Smooth muscle cell (in vitro differentiated cells): ENCODE results near the gene GRHL1. TPM values are rescaled to one million over a fixed set of nuclear protein-coding genes. Genes with fewer than 3 reads are reported as not detected.

ENCODE experiments used
- DNase-seq: peaks from one replicate; lab custom pipeline; 2025; ENCODE audit not compliant: unreplicated experiment; lab: John Stamatoyannopoulos, UW
- H2AFZ ChIP-seq: fragments of 200-600 bp; sonication (generic); 2 replicates; pipeline ENCODE4 v1.6.0; 2016; ENCODE audit warnings: antibody characterized with exemption, low read depth, mild to moderate bottlenecking
- H3F3A ChIP-seq: fragments of 200-600 bp; sonication (generic); 2 replicates; pipeline ENCODE4 v1.6.0; 2017; ENCODE audit warnings: antibody characterized with exemption, low read depth
- H3K27ac ChIP-seq: fragments of 200-600 bp; sonication (generic); 2 replicates; pipeline ENCODE4 v1.5.1; 2016; ENCODE audit warnings: low read depth, mild to moderate bottlenecking
- H3K27me3 ChIP-seq: fragments of 200-600 bp; sonication (generic); 2 replicates; pipeline ENCODE4 v1.6.1; 2016; ENCODE audit warnings: low read depth, mild to moderate bottlenecking
- H3K36me3 ChIP-seq: fragments of 200-600 bp; sonication (generic); 2 replicates; pipeline ENCODE4 v1.5.1; 2016; ENCODE audit warnings: low read depth
- H3K4me1 ChIP-seq: fragments of 200-600 bp; sonication (generic); 2 replicates; pipeline ENCODE4 v1.5.1; 2016; ENCODE audit warnings: low read depth
- H3K4me2 ChIP-seq: fragments of 200-600 bp; sonication (generic); 2 replicates; pipeline ENCODE4 v1.6.0; 2016; ENCODE audit warnings: mild to moderate bottlenecking
- H3K4me3 ChIP-seq: fragments of 200-600 bp; sonication (generic); 2 replicates; pipeline ENCODE4 v1.5.1; 2016; ENCODE audit warnings: mild to moderate bottlenecking
- H3K79me2 ChIP-seq: fragments of 200-600 bp; sonication (generic); 2 replicates; pipeline ENCODE4 v1.6.0; 2016; ENCODE audit warnings: low read depth, mild to moderate bottlenecking
- H3K9ac ChIP-seq: fragments of 200-600 bp; sonication (generic); 2 replicates; pipeline ENCODE4 v1.6.0; 2016; ENCODE audit warnings: low read depth
- H3K9me3 ChIP-seq: fragments of 200-600 bp; sonication (generic); replicated peaks from 2 replicates; pipeline ENCODE4 v1.5.1; 2016; ENCODE audit warnings: low read depth
- H4K20me1 ChIP-seq: fragments of 200-600 bp; sonication (generic); 2 replicates; pipeline ENCODE4 v1.6.0; 2016; ENCODE audit warnings: low read depth
- CTCF ChIP-seq: fragments of 200-600 bp; sonication (generic); IDR thresholded peaks from 2 replicates; pipeline ENCODE4 v1.5.1; 2017; ENCODE audit warnings: borderline replicate concordance, mild to moderate bottlenecking, antibody characterized with exemption; ENCODE audit not compliant: insufficient read depth, poor library complexity, severe bottlenecking
- WGBS: methylation state at CpG from one replicate; pipeline ENCODE4 v1.1.7; 2016; ENCODE audit warnings: low lambda C conversion rate; 5-methylcytosine and 5-hydroxymethylcytosine counted together
- polyA plus RNA-seq: library from polyadenylated mRNA; unstranded; fragments of >200 nt; fragmentation: Nextera tagmentation; extraction: Ambion mirVana; gene quantifications from 2 replicates; pipeline ENCODE4 v1.2.1, GENCODE V29; 2016
- total RNA-seq: library from RNA; depleted of rRNA; stranded (reverse); fragments of >200 nt; gene quantifications from 2 replicates; pipeline ENCODE4 v1.2.3, GENCODE V29; 2014

GRHL1 gene
- total and polyA plus RNA-seq, 2 experiments from 2014 or later: 2.0 to 26.8 TPM

DNA sequence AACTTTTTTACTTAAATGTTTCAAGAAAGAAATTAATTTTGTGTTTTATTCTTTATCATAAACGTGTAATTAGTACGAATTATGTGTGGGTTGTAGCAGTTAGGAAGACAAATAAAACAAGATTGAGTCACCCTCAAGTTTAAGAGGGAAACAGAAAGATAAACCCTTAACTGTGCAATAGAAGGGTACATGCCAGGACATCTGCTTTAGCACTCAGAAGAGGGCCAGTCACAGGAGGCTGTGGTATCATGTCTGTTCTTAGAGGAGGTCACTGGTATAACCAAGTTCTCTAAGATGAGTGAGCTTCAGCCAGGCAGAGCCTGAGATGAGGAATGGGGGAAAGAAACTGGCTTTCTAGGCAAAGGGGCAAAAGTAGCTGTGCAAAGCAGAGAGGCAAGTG, 42.4 kb upstream of the GRHL1 start:
- Histone ChIP-seq H3K4me2 (no peak overlapping the region), H3K9ac (no peak overlapping the region), H3K27ac (peak overlapping the region; percentile 45), H3K27me3 (no peaks in the 10 kb centered on the region), H3K79me2 (no peaks in the 10 kb centered on the region), H3K4me1 (peaks cover 5% of the 10 kb centered on the region), H3F3A (peaks cover 8% of the 10 kb centered on the region), H2AFZ (no peak overlapping the region), H3K9me3 (no peaks in the 10 kb centered on the region), H3K4me3 (no peak overlapping the region), H3K36me3 (no peaks in the 10 kb centered on the region), H4K20me1 (no peaks in the 10 kb centered on the region)
- no peak for TF ChIP-seq CTCF
- no peak for DNase-seq
- WGBS: 26% methylated on average over 2 of the region's 2 CpGs

- no peak for TF ChIP-seq CTCF
- no peak overlapping the region for H2AFZ ChIP-seq
- no peak for DNase-seq
Measured at GRCh38 chr2:9910699-9911098, 40.8 kb upstream of the GRHL1 start.

DNA sequence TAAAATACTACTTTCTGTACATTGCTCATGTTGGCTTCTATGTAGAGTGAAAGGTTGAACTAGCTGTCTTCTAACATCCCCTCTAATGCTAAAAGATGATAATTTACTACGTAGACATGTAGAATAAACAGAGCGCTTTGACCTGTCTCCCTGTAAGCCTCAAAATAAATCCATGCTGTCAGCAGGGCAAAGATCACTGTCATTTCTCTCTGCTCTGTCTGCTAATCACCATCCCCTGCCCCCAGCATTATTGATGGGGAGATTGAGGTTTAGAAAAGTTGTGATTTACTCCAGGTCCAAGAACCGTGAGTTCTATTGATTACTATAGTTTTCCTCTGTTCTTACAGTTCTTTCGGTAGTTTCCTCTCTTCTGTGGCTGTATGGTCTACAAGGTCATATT, 39.0 kb upstream of the GRHL1 start:
- H3K36me3 ChIP-seq: no peaks in the 10 kb centered on the region

More at GRCh38 chr2:9910699-9911098, 40.8 kb upstream of the GRHL1 start:
- Histone ChIP-seq H3K4me2 (no peak overlapping the region), H3K4me1 (peaks cover 3% of the 10 kb centered on the region), H3K27ac (no peak overlapping the region), H3K9ac (no peak overlapping the region), H3F3A (peaks cover 8% of the 10 kb centered on the region), H3K36me3 (no peaks in the 10 kb centered on the region), H3K79me2 (no peaks in the 10 kb centered on the region), H3K4me3 (no peak overlapping the region), H3K27me3 (no peaks in the 10 kb centered on the region), H3K9me3 (no peaks in the 10 kb centered on the region), H4K20me1 (no peaks in the 10 kb centered on the region)
- 79% methylated on average over 4 of the region's 4 CpGs for WGBS

More for the DNA sequence above, 39.0 kb upstream of the GRHL1 start:
- Histone ChIP-seq H3K4me3 (no peak overlapping the region), H3K9ac (no peak overlapping the region), H3K9me3 (no peaks in the 10 kb centered on the region), H4K20me1 (no peaks in the 10 kb centered on the region), H3K27me3 (no peaks in the 10 kb centered on the region), H3K79me2 (no peaks in the 10 kb centered on the region), H3F3A (peaks cover 8% of the 10 kb centered on the region), H2AFZ (no peak overlapping the region), H3K27ac (no peak overlapping the region), H3K4me1 (no peaks in the 10 kb centered on the region), H3K4me2 (no peak overlapping the region)
- DNase-seq: no peak
- 81% methylated on average over 4 of the region's 4 CpGs for WGBS
- TF ChIP-seq CTCF: no peak
